GM12878 (cell line): Measurements from ENCODE around the gene RGL4. TPM values are rescaled to one million over a fixed set of nuclear protein-coding genes. Genes with fewer than 3 reads are reported as not detected.

ENCODE experiments used
- ATAC-seq: fragments of 200-7000 bp; cut with Tn5 transposase; 3 replicates; pipeline ENCODE4 v1.9.1; 2020; ENCODE audit warnings: mild to moderate bottlenecking, moderate library complexity
- BruUV-seq: library from RNA; stranded (reverse); fragments of 400-500 nt; replicated peaks from 2 replicates; lab custom pipeline; 2021; lab: Mats Ljungman, UMichigan
- CTCF ChIA-PET: fragments of 300-600 bp; sonication (Branson Sonifier 250); formaldehyde crosslinking; extraction: SDS; loops from one replicate; lab custom pipeline; 2021; ENCODE audit warnings: inconsistent platforms; lab: Yijun Ruan, JAX
- POLR2A ChIA-PET: fragments of 350-600 bp; formaldehyde crosslinking; extraction: SDS; loops from one replicate; lab custom pipeline; 2021; ENCODE audit warnings: inconsistent platforms; lab: Charles Lee
- RAD21 ChIA-PET: fragments of 300-600 bp; sonication (Branson Sonifier 250); formaldehyde crosslinking; loops from one replicate; lab custom pipeline; 2023; ENCODE audit warnings: antibody characterized with exemption; ENCODE audit not compliant: unreplicated experiment; lab: Charles Lee
- SMC1A ChIA-PET: fragments of 300-600 bp; sonication (Branson Sonifier 250); formaldehyde crosslinking; loops from one replicate; lab custom pipeline; 2023; ENCODE audit not compliant: unreplicated experiment, uncharacterized antibody; lab: Charles Lee
- DNase-seq: peaks from one replicate; pipeline ENCODE4 v3.0.0-alpha.2; 2011; ENCODE audit warnings: low read depth, low spot score
- FAIRE-seq: peaks from 3 replicates; lab custom pipeline; 2011; peaks lifted over from hg19 to GRCh38; lab: Jason Lieb, UNC
- H2AFZ ChIP-seq: 2 replicates; pipeline ENCODE4 v1.6.0; 2011; ENCODE audit warnings: low read depth, low read length, control low read depth; ENCODE audit not compliant: control insufficient read depth
- H3K27ac ChIP-seq: 2 replicates; pipeline ENCODE4 v1.5.1; 2011; ENCODE audit warnings: control low read depth; ENCODE audit not compliant: control insufficient read depth, insufficient read depth
- H3K27me3 ChIP-seq, 2 experiments: replicated peaks in 1 of 2; 2 replicates each; pipeline versions ENCODE4 v1.6.0 to v1.6.1; 2011; ENCODE audit warnings: low read length in 1 of 2; ENCODE audit not compliant: control insufficient read depth in 2 of 2, insufficient read depth in 2 of 2
- H3K36me3 ChIP-seq, 2 experiments: 2 replicates each; pipeline ENCODE4 v1.5.1; 2011; ENCODE audit warnings: low read length in 1 of 2; ENCODE audit not compliant: control insufficient read depth in 2 of 2, insufficient read depth in 2 of 2
- H3K4me1 ChIP-seq: 2 replicates; pipeline ENCODE4 v1.6.1; 2011; ENCODE audit warnings: mild to moderate bottlenecking, low read length, moderate library complexity, mixed read lengths; ENCODE audit not compliant: control insufficient read depth, insufficient read depth
- H3K4me2 ChIP-seq: 2 replicates; pipeline ENCODE4 v1.6.0; 2011; ENCODE audit warnings: control low read depth; ENCODE audit not compliant: control insufficient read depth, insufficient read depth
- H3K4me3 ChIP-seq: fragments of 200-600 bp; sonication (generic); 2 replicates; pipeline ENCODE4 v1.5.1; 2016
- H3K79me2 ChIP-seq: 2 replicates; pipeline ENCODE4 v1.6.0; 2011; ENCODE audit warnings: low read length; ENCODE audit not compliant: control insufficient read depth, insufficient read depth
- H3K9ac ChIP-seq: 2 replicates; pipeline ENCODE4 v1.8.0; 2011; ENCODE audit warnings: low read length, control low read depth, mixed read lengths; ENCODE audit not compliant: control insufficient read depth, insufficient read depth
- H3K9me3 ChIP-seq: replicated peaks from 3 replicates; pipeline ENCODE4 v1.5.1; 2011; ENCODE audit warnings: mild to moderate bottlenecking, low read length; ENCODE audit not compliant: control insufficient read depth, insufficient read depth
- H4K20me1 ChIP-seq: 2 replicates; pipeline ENCODE4 v1.6.0; 2011; ENCODE audit not compliant: control insufficient read depth, insufficient read depth
- CHD2 ChIP-seq: IDR thresholded peaks from 2 replicates; pipeline ENCODE4 v1.6.1; 2011; ENCODE audit warnings: low read depth, low read length, improper control_type of control experiment, borderline replicate concordance
- GABPA ChIP-seq: IDR thresholded peaks from 2 replicates; pipeline ENCODE4 v1.6.1; 2014; ENCODE audit warnings: antibody characterized with exemption, low read depth, mild to moderate bottlenecking, inconsistent platforms
- KAT2A ChIP-seq: conservative IDR thresholded peaks from 2 replicates; pipeline ENCODE4 v1.6.1; 2011; ENCODE audit warnings: low read depth, low read length; ENCODE audit not compliant: control insufficient read depth
- NFIC ChIP-seq: IDR thresholded peaks from 2 replicates; pipeline ENCODE4 v1.6.1; 2012; ENCODE audit warnings: low read depth, mild to moderate bottlenecking, inconsistent platforms, low read length, moderate library complexity
- NRF1 ChIP-seq: conservative IDR thresholded peaks from 2 replicates; pipeline ENCODE4 v1.6.1; 2011; ENCODE audit warnings: mild to moderate bottlenecking, low read depth, low read length, improper control_type of control experiment
- PRDM15 ChIP-seq: fragments of 450-650 bp; formaldehyde crosslinking; IDR thresholded peaks from 2 replicates; pipeline ENCODE4 v1.4.0; 2020; ENCODE audit warnings: mild to moderate bottlenecking, moderate library complexity
- RAD21 ChIP-seq: IDR thresholded peaks from 2 replicates; pipeline ENCODE4 v1.6.1; 2011; ENCODE audit warnings: mild to moderate bottlenecking, low read depth, low read length, moderate library complexity; ENCODE audit not compliant: insufficient read depth
- SREBF2 ChIP-seq: IDR thresholded peaks from 2 replicates; pipeline ENCODE4 v1.6.1; 2012; ENCODE audit warnings: mild to moderate bottlenecking, low read length
- WGBS: methylation state at CpG from one replicate; pipeline ENCODE4 v1.1.6; 2016; ENCODE audit warnings: low lambda C conversion rate; ENCODE audit not compliant: insufficient replicate concordance, insufficient coverage; ENCODE audit errors: missing lambda C conversion rate; 5-methylcytosine and 5-hydroxymethylcytosine counted together
- in situ Hi-C: fragments of 300-500 bp; cut with MboI; formaldehyde crosslinking; loops from 9 replicates; pipeline ENCODE4 v1.14.3; 2018; ENCODE audit warnings: mixed read lengths
- intact Hi-C: fragments of 100-400 bp; cut with micrococcal nuclease; formaldehyde crosslinking; loops from one replicate; pipeline ENCODE4 v1.14.2; 2022; ENCODE audit not compliant: unreplicated experiment
- polyA plus RNA-seq, 11 experiments: library from polyadenylated mRNA; depleted of rRNA in 4 of 11; unstranded in 6 of 11; stranded (reverse) in 5 of 11; fragments of >200 nt; fragmentation: Nextera tagmentation in 4 of 11; fragmentation: Illumina TruSeq in 1 of 11; extraction: Ambion mirVana in 4 of 11; extraction: Trizol in 1 of 11; gene quantifications; 1 replicate in 1 of 11; 2 replicates in 10 of 11; pipeline versions ENCODE4 v1.2.1 to v1.2.3, GENCODE V29; 2011 to 2016; ENCODE audit warnings: inconsistent platforms in 2 of 11, missing spikeins in 2 of 11, low read depth in 1 of 11
- total RNA-seq, 4 experiments: library from RNA; depleted of rRNA in 3 of 4; stranded (reverse); fragments of >200 nt in 3 of 4; fragmentation: Illumina TruSeq in 1 of 4; extraction: Trizol in 1 of 4; gene quantifications; 2 replicates each; pipeline versions ENCODE4 v1.2.1 to v1.2.3, GENCODE V29; 2013 to 2021
- TF ChIP-seq, protein P1 (sequence below): IDR thresholded peaks from 2 replicates; pipeline ENCODE4 v1.6.1; 2011; ENCODE audit warnings: low read depth, low read length, improper control_type of control experiment, borderline replicate concordance

RGL4 gene
- total and polyA plus RNA-seq, 10 of the 15 experiments (the other 5 are each of a cell fraction or from before 2014, with no cell fraction given): 1.4 to 9.0 (median 2.0) TPM; not detected in 1

- in situ Hi-C loops (no loop called here), intact Hi-C loops (no loop called here)
- FAIRE-seq (no peak), DNase-seq (no peak), ATAC-seq (no peak)
- H3K27ac ChIP-seq: no peak overlapping the region
- POLR2A ChIA-PET: no interaction called here
- no peak overlapping the region for H3K4me2 ChIP-seq
- no peak overlapping the region for H3K9ac ChIP-seq
- H4K20me1 ChIP-seq: 0 out of 2 replicates have a peak, but pooled peaks cover 3% of the 10 kb centered on the region
- no TSS peak for BruUV-seq
- H3K36me3 ChIP-seq: peaks cover 8 to 17% of the 10 kb centered on the region in 2 experiments; a peak in 3 of 4 replicates
- RAD21 ChIA-PET: no interaction called here
- CTCF ChIA-PET: interaction anchor here (0.5 kb wide), 1 partner anchor 48 kb away, joined by 3 read pairs; no protein-coding TSS in a partner anchor
- no peaks in the 10 kb centered on the region for H3K79me2 ChIP-seq
- no peaks in the 10 kb centered on the region for H3K27me3 ChIP-seq
- TF ChIP-seq NFIC (no peak), GABPA (no peak), KAT2A (no peak), PRDM15 (CRISPR knock-in tag) (no peak), CHD2 (no peak), RAD21 (no peak), NRF1 (no peak), SREBF2 (no peak)
- TF ChIP-seq, protein P1, sequence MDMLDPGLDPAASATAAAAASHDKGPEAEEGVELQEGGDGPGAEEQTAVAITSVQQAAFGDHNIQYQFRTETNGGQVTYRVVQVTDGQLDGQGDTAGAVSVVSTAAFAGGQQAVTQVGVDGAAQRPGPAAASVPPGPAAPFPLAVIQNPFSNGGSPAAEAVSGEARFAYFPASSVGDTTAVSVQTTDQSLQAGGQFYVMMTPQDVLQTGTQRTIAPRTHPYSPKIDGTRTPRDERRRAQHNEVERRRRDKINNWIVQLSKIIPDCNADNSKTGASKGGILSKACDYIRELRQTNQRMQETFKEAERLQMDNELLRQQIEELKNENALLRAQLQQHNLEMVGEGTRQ: no peak
- H3K4me3 ChIP-seq: no peak overlapping the region
- no peaks in the 10 kb centered on the region for H3K9me3 ChIP-seq
- SMC1A ChIA-PET: no interaction called here
- WGBS: 85% methylated on average over 11 of the region's 11 CpGs
- H3K4me1 ChIP-seq: peaks cover 15% of the 10 kb centered on the region
- H2AFZ ChIP-seq: no peak overlapping the region
Observed at GRCh38 chr22:23693979-23694680, 3.3 kb downstream of the RGL4 start.
